ENCODE measurements around the gene RASIP1. TPM values are rescaled to one million over a fixed set of nuclear protein-coding genes. Genes with fewer than 3 reads are reported as not detected.

RASIP1 gene
- 0.35 to 0.87 TPM (median 0.43 TPM) in 5 replicates for total RNA-seq (2022; extraction: Qiagen RNA extraction; ENCODE audit: low read depth)

GRCh38 chr19:48740164-48740972 lies at the start of gene RASIP1:
Gene RASIP1, minus strand, starts transcription at chr19:48740610. Its CDS starts 328 bp downstream, at chr19:48740282.

GRCh38 chr19:48755084-48755641 lies 14.8 kb upstream of the RASIP1 start, which contains the start of gene FGF21:
Gene FGF21, plus strand, starts transcription at chr19:48755524. Its CDS starts 713 bp downstream, at chr19:48756237.

GRCh38 chr19:48752496-48753365 lies 12.3 kb upstream of the RASIP1 start, which contains the start of gene FUT1:
Gene FUT1, minus strand, starts transcription at chr19:48752641. Its CDS starts 1,360 bp downstream, at chr19:48751281.

GRCh38 chr19:48746738-48747575 lies 6.5 kb upstream of the RASIP1 start, which contains the start of gene IZUMO1:
Gene IZUMO1, minus strand, starts transcription at chr19:48746909. Its CDS starts 1,050 bp downstream, at chr19:48745859.

GRCh38 chr19:48719263-48720171 lies 20.9 kb downstream of the RASIP1 start, which contains the start of gene MAMSTR:
Gene MAMSTR, minus strand, starts transcription at chr19:48719725. Its CDS starts 694 bp downstream, at chr19:48719031.

GRCh38 chr19:48695743-48696352 lies 44.6 kb downstream of the RASIP1 start, which contains the start of gene FUT2:
Gene FUT2, plus strand, starts transcription at chr19:48695971. Its CDS starts 6,986 bp downstream, at chr19:48702957.

GRCh38 chr19:48672994-48673393 lies 67.4 kb downstream of the RASIP1 start, which contains the start of gene NTN5:
Gene NTN5, minus strand, starts transcription at chr19:48673017. Its CDS starts 2,031 bp downstream, at chr19:48670986.

Other genes with a start within 250 kb of the RASIP1 start
- gene LMTK3, start 228.8 kb downstream of the RASIP1 start, total RNA-seq (2022; extraction: Qiagen RNA extraction; ENCODE audit: low read depth): 2.7 to 4.7 TPM (median 4.4 TPM) in 5 replicates
- gene SULT2B1, start 188.4 kb downstream of the RASIP1 start, total RNA-seq (2022; extraction: Qiagen RNA extraction; ENCODE audit: low read depth): 12.3 to 17.8 TPM (median 15.5 TPM) in 5 replicates
- gene SPACA4, start 133.9 kb downstream of the RASIP1 start, total RNA-seq (2022; extraction: Qiagen RNA extraction; ENCODE audit: low read depth): 0.07 TPM in 1 of 5 replicates, not detected in the others
- 0.13 to 0.66 TPM (median 0.17 TPM) in 4 of 5 replicates, not detected in the other for gene FAM83E, start 125.5 kb downstream of the RASIP1 start, total RNA-seq (2022; extraction: Qiagen RNA extraction; ENCODE audit: low read depth)
- gene RPL18, start 121.4 kb downstream of the RASIP1 start, total RNA-seq (2022; extraction: Qiagen RNA extraction; ENCODE audit: low read depth): 3,161 to 3,592 TPM (median 3,413 TPM) in 5 replicates
- 10.2 to 19.0 TPM (median 17.9 TPM) in 5 replicates for gene SPHK2, start 121.1 kb downstream of the RASIP1 start, total RNA-seq (2022; extraction: Qiagen RNA extraction; ENCODE audit: low read depth)
- 1.4 to 3.5 TPM (median 2.5 TPM) in 5 replicates for gene DBP, start 103.2 kb downstream of the RASIP1 start, total RNA-seq (2022; extraction: Qiagen RNA extraction; ENCODE audit: low read depth)
- 8.7 to 12.3 TPM (median 9.7 TPM) in 5 replicates for gene CA11, start 94.4 kb downstream of the RASIP1 start, total RNA-seq (2022; extraction: Qiagen RNA extraction; ENCODE audit: low read depth)
- gene NTN5, start 67.6 kb downstream of the RASIP1 start, total RNA-seq (2022; extraction: Qiagen RNA extraction; ENCODE audit: low read depth): 0.10 to 0.25 TPM (median 0.20 TPM) in 4 of 5 replicates, not detected in the other
- gene FUT2, start 44.6 kb downstream of the RASIP1 start, total RNA-seq (2022; extraction: Qiagen RNA extraction; ENCODE audit: low read depth): not detected in 5 replicates
- 0.35 to 0.71 TPM (median 0.51 TPM) in 5 replicates for gene MAMSTR, start 20.9 kb downstream of the RASIP1 start, total RNA-seq (2022; extraction: Qiagen RNA extraction; ENCODE audit: low read depth)
- not detected in 5 replicates for gene IZUMO1, start 6.3 kb upstream of the RASIP1 start, total RNA-seq (2022; extraction: Qiagen RNA extraction; ENCODE audit: low read depth)
- gene FUT1, start 12.0 kb upstream of the RASIP1 start, total RNA-seq (2022; extraction: Qiagen RNA extraction; ENCODE audit: low read depth): 0.07 to 0.09 TPM (median 0.07 TPM) in 4 of 5 replicates, not detected in the other
- 0.08 TPM in 1 of 5 replicates, not detected in the others for gene FGF21, start 14.9 kb upstream of the RASIP1 start, total RNA-seq (2022; extraction: Qiagen RNA extraction; ENCODE audit: low read depth)
- 50.8 to 60.8 TPM (median 56.6 TPM) in 5 replicates for gene BCAT2, start 70.4 kb upstream of the RASIP1 start, total RNA-seq (2022; extraction: Qiagen RNA extraction; ENCODE audit: low read depth)
- gene HSD17B14, start 95.9 kb upstream of the RASIP1 start, total RNA-seq (2022; extraction: Qiagen RNA extraction; ENCODE audit: low read depth): 13.8 to 16.7 TPM (median 14.3 TPM) in 5 replicates
- gene PLEKHA4, start 128.0 kb upstream of the RASIP1 start, total RNA-seq (2022; extraction: Qiagen RNA extraction; ENCODE audit: low read depth): 1.5 to 3.4 TPM (median 2.2 TPM) in 5 replicates
- 94.1 to 157 TPM (median 116 TPM) in 5 replicates for gene PPP1R15A, start 131.8 kb upstream of the RASIP1 start, total RNA-seq (2022; extraction: Qiagen RNA extraction; ENCODE audit: low read depth)
- not detected in 5 replicates for gene TULP2, start 158.1 kb upstream of the RASIP1 start, total RNA-seq (2022; extraction: Qiagen RNA extraction; ENCODE audit: low read depth)
- 185 to 225 TPM (median 213 TPM) in 5 replicates for gene NUCB1, start 159.7 kb upstream of the RASIP1 start, total RNA-seq (2022; extraction: Qiagen RNA extraction; ENCODE audit: low read depth)
- 1.2 to 2.2 TPM (median 1.5 TPM) in 5 replicates for gene DHDH, start 193.1 kb upstream of the RASIP1 start, total RNA-seq (2022; extraction: Qiagen RNA extraction; ENCODE audit: low read depth)
- gene BAX, start 214.3 kb upstream of the RASIP1 start, total RNA-seq (2022; extraction: Qiagen RNA extraction; ENCODE audit: low read depth): 295 to 420 TPM (median 376 TPM) in 5 replicates
- gene FTL, start 224.7 kb upstream of the RASIP1 start, total RNA-seq (2022; extraction: Qiagen RNA extraction; ENCODE audit: low read depth): 18,205 to 25,130 TPM (median 20,428 TPM) in 5 replicates

Measured in A549 treated with CpdA at 1 μM for 4 hours (cell line).